ENCODE results near the gene KIAA0930.
"Not testable (repeated sequence)": the region's sequence is repeated elsewhere in the genome, so short reads cannot be mapped to it uniquely, and the experiment has no call there.

Gene KIAA0930

DNA sequence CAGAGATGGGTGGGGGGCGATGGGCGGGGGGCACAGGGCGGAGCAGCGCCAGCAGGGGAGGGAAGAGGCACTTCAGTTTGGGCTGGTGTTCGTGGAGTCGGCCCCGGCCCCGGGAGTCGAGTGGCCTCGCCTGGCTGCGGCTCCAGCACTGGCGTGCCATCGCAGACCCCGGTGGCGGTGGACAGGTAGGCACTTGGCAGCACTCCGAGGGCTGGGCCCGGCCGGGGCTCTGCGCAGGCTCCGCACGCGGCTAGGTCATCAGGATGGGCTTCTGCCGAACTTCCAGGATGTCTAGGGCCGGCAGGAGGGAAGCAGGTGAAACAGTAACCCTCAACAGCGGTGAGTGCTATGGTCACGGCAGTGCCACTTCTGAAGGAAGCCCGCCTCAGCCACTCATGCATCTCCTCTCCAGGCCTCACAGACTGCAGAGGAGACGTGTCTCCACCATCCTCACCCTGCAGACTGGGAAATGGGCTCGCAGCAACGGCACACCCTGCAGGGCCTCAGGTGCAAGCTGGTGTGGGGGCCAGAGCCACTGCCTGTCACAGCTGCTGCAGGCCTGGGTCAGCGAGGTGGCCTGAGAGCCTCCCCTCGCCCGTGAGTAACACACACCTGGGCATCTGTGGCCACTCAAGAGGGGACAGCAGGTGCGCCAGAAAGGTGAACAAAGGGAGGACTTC, 43.6 kb downstream of the KIAA0930 start:
- no peak for DNase-seq (ENCODE audit: low read depth)
- TF ChIP-seq, protein P1, sequence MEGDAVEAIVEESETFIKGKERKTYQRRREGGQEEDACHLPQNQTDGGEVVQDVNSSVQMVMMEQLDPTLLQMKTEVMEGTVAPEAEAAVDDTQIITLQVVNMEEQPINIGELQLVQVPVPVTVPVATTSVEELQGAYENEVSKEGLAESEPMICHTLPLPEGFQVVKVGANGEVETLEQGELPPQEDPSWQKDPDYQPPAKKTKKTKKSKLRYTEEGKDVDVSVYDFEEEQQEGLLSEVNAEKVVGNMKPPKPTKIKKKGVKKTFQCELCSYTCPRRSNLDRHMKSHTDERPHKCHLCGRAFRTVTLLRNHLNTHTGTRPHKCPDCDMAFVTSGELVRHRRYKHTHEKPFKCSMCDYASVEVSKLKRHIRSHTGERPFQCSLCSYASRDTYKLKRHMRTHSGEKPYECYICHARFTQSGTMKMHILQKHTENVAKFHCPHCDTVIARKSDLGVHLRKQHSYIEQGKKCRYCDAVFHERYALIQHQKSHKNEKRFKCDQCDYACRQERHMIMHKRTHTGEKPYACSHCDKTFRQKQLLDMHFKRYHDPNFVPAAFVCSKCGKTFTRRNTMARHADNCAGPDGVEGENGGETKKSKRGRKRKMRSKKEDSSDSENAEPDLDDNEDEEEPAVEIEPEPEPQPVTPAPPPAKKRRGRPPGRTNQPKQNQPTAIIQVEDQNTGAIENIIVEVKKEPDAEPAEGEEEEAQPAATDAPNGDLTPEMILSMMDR (conservative IDR thresholded peaks at IDR 0.05; ENCODE audit: control insufficient read depth, insufficient read depth, low read depth, low read length): no peak

DNA sequence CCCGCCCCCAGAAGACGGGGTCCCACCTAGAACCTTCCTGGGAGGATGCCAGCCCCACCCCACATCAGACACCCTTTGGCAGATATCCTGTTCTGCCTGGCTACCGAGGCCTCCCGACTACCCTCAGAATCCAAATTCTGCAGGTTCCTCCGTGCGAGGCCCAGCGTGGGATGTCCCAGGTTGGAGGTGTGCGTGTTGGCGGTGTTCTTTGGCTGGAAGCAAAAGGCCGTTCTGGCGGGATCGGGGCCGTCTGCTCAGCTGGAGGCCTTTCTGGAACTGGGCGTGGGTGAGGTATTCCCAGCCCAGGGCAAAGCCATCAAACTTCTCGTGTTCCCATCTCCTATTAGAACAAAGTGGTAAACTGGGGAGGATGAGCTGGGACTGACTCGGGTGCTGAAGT, 44.4 kb downstream of the KIAA0930 start:
- H3K4me3 ChIP-seq (ENCODE audit: control insufficient read depth, low read depth, low read length): no peak overlapping the region
- no peak for DNase-seq (ENCODE audit: low read depth)
- TF ChIP-seq, protein P1 (conservative IDR thresholded peaks at IDR 0.05; ENCODE audit: control insufficient read depth, insufficient read depth, low read depth, low read length): no peak

More for the DNA sequence above, 43.6 kb downstream of the KIAA0930 start:
- H3K4me3 ChIP-seq (ENCODE audit: control insufficient read depth, low read depth, low read length): no peak overlapping the region

DNA sequence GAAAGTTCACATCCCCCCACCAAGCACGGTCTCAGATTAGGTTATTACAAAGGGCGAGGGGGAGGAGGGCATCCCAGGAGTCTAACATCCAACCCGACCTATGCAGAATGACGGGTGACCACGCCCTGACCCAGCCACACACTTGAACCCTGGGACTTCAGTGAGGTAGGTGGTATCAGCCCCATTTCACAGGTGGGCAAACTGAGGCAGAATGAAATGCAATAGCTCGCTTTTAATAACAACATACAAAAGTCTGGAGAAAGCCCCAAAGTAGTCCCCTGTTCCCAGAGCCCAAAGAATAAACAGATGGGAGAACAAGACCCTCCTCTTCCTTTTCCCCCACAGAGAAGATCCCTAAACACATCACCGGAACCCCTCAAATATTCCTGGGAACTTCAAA, 45.1 kb downstream of the KIAA0930 start:
- DNase-seq (ENCODE audit: low read depth): no peak
- TF ChIP-seq, protein P1 (conservative IDR thresholded peaks at IDR 0.05; ENCODE audit: control insufficient read depth, insufficient read depth, low read depth, low read length): no peak
- no peak overlapping the region for H3K4me3 ChIP-seq (ENCODE audit: control insufficient read depth, low read depth, low read length)

DNA sequence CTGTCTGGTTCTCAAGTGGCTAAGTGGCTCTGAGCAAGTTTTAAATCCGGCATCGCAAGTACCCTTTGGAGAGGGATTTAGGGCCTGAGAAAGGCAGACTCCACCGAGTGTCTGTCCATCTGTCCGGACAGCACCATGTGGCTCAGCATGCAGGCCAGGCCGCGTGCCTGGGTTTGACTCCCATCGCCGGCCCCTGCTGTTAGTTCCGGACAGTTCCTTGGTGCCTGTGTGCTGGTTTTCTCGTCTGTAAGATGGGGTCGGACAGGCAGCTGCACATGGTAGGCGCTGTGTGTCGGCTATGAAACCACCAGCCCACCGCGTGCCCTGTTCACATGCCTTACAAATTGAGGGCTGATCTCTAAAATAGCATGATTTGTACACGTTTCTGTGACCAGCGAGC, 46.0 kb downstream of the KIAA0930 start:
- TF ChIP-seq, protein P1 (conservative IDR thresholded peaks at IDR 0.05; ENCODE audit: control insufficient read depth, insufficient read depth, low read depth, low read length): no peak
- no peak for DNase-seq (ENCODE audit: low read depth)
- no peak overlapping the region for H3K4me3 ChIP-seq (ENCODE audit: control insufficient read depth, low read depth, low read length)

DNA sequence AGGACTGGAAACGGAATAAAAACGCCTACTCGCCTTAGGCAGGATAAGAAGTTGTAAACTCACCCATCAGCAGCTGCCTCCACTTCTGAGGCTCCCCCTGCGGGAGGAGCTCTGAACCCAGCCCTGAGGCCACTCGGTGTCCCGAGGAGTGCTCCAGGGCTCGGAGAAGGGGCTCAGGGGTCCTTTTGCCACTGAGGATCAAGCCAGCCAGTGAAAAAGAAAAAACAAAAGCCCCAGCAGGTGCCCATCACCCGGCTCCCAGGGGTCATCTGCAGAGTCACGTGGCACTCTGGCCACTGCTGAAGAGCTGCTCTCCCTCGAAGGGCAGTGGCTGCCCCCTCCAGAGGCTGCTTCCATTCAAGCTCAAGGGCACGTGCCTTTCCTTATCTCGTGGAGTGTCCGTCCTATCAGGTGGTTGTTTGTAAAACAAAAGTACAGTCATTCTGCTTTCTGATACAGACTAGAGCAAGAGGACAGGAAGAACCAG, 48.0 kb downstream of the KIAA0930 start:
- DNase-seq (ENCODE audit: low read depth): no peak
- TF ChIP-seq, protein P1 (conservative IDR thresholded peaks at IDR 0.05; ENCODE audit: control insufficient read depth, insufficient read depth, low read depth, low read length): peak; percentile 6
- H3K4me3 ChIP-seq (ENCODE audit: control insufficient read depth, low read depth, low read length): no peak overlapping the region

DNA sequence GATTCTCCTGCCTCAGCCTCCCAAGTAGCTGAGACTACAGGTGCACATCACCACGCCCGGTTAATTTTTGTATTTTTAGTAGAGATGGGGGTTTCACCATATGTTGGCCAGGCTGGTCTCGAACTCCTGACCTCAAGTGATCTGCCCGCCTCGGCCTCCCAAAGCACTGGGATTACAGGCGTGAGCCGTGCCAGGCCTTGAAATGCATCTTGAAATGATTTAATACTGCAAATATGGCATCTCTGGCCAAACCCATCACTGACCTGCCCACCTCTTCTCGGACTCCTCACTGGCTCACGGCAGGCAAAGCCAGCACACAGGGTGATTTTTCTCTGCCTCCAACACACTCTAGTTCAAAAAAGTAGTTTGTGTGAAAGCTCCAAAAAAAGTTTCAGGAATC, 48.9 kb downstream of the KIAA0930 start:
- not testable (repeated sequence) for DNase-seq (ENCODE audit: low read depth); H3K4me3 ChIP-seq (ENCODE audit: control insufficient read depth, low read depth, low read length)

DNA sequence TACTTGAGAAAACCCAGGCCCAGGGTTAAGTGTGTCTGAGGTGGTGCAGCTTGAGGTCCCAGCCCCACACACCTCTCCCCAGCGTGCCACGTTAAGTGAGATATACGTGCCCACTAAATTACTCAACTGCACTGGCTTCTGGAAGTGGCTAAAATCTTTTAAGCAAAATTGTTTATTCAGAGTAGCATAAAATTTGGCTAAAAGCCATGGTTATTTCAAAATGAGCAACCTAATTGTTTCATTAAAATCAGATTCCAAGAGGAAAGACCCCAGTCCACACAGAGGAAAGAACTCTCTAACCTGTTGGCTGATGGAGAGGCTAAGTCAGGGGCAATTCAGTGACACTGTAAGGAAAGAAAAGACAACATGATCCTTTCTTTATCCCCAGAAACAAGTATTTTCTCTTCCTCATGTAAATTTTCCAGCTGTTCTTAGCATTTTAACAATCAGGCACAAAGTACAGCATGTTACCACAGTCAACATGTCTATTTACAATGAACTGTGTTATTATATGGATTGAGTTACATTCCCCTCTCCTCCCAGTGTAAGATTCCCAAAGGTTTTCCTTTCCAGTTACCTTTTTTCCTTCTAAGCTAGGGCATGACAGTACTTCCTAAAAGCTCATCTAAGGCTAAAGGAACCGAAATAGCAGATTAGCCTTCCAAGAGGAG, 50.4 kb downstream of the KIAA0930 start:
- DNase-seq (ENCODE audit: low read depth): no peak
- TF ChIP-seq, protein P1 (conservative IDR thresholded peaks at IDR 0.05; ENCODE audit: control insufficient read depth, insufficient read depth, low read depth, low read length): no peak
- H3K4me3 ChIP-seq (ENCODE audit: control insufficient read depth, low read depth, low read length): no peak overlapping the region

Data from fibroblast of mammary gland (primary cell).